Measurements from ENCODE around the gene ACSS2.

- TF ChIP-seq, protein P1, sequence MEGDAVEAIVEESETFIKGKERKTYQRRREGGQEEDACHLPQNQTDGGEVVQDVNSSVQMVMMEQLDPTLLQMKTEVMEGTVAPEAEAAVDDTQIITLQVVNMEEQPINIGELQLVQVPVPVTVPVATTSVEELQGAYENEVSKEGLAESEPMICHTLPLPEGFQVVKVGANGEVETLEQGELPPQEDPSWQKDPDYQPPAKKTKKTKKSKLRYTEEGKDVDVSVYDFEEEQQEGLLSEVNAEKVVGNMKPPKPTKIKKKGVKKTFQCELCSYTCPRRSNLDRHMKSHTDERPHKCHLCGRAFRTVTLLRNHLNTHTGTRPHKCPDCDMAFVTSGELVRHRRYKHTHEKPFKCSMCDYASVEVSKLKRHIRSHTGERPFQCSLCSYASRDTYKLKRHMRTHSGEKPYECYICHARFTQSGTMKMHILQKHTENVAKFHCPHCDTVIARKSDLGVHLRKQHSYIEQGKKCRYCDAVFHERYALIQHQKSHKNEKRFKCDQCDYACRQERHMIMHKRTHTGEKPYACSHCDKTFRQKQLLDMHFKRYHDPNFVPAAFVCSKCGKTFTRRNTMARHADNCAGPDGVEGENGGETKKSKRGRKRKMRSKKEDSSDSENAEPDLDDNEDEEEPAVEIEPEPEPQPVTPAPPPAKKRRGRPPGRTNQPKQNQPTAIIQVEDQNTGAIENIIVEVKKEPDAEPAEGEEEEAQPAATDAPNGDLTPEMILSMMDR (IDR thresholded peaks at IDR 0.05; ENCODE audit: low read length): no peak
- no peak for TF ChIP-seq EZH2 (IDR thresholded peaks at IDR 0.05; ENCODE audit: borderline replicate concordance, low read length)
Observed at GRCh38 chr20:34861386-34862084, 14.9 kb upstream of the ACSS2 start.
